Hepatic stellate cell (primary cell): ENCODE data around the gene COL8A1.

Experiments
- DNase-seq: peaks from one replicate; pipeline ENCODE4 v3.0.0; 2011; ENCODE audit warnings: low spot score

COL8A1 gene

GRCh38 chr3:99639579-99639978 is 1.2 kb downstream of the COL8A1 start:
- no peak for DNase-seq

- DNase-seq = no peak
Measured at GRCh38 chr3:99640214-99640851, 1.9 kb downstream of the COL8A1 start.

DNA sequence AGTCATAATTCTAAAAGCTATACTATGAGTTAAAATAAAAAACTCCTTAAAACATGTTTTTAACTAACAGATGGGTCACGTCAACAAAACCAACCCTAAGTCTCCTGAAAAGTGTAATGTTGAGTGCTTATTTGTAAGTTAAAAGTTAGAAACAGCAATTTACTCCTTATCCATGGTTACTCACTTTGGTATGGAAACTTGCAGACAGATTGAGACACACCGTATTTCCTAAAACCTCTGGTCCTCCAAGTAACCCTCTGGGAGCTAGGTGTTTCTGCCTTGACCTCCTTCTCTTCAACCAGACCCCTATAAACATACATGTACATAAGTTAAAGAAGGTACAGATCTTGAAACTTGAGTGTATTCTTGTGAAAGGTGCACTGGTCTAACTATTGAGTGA is 3.1 kb downstream of the COL8A1 start:
- DNase-seq = no peak

DNA sequence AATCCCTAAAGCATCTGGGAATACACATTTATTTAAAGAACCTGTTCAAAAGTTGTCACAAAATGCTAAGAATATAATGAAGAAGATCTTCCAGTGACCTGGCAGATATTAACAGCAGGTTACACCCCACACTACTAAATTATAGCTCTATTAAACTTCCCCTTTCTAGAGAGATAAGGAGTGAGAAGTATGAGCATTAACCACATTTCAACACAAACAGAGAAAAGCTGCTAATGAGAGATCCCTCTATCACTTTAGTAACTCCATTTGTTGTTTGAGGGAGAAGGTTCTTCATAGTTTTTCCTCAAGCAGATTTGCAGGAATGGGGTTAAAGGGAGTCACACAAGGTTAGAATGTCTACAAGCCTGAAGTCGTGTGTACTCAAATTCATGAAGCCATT is 3.6 kb downstream of the COL8A1 start:
- no peak for DNase-seq

- no peak for DNase-seq
Measured at GRCh38 chr3:99644017-99644416, 5.6 kb downstream of the COL8A1 start.

GRCh38 chr3:99644746-99645145 is 6.4 kb downstream of the COL8A1 start:
- no peak for DNase-seq

DNA sequence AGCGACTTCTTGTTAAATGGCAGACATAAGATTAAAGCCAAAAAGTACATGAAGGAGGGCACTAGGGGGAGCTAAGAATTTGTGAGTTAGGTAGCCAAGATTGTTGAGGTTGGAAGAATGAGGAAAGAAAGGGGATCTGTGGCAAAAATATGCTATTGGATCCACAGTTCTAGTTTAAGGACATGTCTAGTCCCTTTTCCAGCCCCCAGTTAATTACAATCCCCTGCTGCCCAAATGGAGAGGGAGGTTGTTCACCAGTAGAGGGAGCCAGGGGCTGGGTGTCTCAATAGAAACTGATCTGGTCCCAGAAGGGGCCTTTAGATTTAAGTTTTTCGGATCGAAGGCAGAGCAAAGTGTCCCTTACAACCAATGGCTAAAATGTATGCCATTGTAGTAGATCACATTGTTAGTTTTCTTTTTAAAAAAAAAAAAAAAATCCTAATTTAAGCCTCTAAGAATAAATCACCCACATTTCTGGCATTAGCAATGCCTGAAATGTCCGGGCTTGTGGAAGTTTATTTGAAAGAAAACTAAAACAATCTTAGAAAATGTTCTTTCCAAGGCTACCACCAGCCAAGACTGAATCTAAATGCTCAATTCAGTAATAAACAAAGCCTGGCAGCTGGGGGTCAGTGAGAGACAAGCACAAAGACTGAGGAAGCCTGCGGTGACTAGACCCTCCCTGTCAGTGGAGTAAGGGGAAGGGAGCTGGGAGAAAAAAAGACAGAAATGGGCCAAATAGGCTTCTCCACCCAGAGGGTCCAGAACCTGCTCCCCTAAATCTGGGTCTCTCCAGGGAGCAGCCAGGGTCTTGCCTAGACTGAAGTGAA is 7.1 kb downstream of the COL8A1 start:
- DNase-seq = no peak

DNA sequence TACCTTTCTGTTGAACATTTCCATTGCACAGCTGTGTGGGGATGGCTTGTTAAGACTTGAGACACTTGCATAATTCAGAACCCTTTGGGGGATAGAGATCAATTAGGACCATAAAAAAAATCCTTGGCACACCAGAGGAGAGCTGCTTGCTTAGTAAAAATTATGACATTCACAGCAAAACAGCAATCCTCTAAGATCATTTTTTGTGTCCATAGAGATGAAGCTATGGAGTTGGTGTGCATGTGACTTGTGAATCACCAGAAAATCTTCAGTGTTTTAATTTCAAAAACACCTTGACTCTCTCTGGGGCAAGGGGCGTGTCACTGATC is 7.7 kb downstream of the COL8A1 start:
- DNase-seq = no peak

- no peak for DNase-seq
Measured at GRCh38 chr3:99647081-99647480, 8.7 kb downstream of the COL8A1 start.

GRCh38 chr3:99648101-99648500 is 9.7 kb downstream of the COL8A1 start:
- DNase-seq = no peak

GRCh38 chr3:99648516-99648915 is 10.1 kb downstream of the COL8A1 start:
- DNase-seq = no peak

DNA sequence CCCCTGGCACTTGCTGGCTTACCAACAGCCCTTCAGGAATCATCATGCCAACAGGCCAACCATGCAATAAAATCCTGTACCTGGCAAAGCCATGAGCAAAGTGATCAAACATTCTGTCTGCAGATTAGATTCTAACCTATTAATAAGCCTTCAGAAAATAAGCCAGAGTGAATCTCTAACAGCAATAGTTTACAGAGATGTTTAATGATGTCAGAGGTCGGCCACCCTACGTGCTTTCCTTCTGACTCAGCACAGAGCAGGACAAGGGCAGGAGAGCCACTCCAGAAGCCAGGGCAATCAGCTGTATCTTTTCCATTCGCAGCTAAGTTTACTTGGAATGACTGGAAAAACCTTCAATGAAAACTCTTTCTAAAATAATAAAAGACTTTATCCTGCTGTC is 13.1 kb downstream of the COL8A1 start:
- peak; percentile 45 for DNase-seq

GRCh38 chr3:99656624-99657023 is 18.2 kb downstream of the COL8A1 start:
- no peak for DNase-seq

DNA sequence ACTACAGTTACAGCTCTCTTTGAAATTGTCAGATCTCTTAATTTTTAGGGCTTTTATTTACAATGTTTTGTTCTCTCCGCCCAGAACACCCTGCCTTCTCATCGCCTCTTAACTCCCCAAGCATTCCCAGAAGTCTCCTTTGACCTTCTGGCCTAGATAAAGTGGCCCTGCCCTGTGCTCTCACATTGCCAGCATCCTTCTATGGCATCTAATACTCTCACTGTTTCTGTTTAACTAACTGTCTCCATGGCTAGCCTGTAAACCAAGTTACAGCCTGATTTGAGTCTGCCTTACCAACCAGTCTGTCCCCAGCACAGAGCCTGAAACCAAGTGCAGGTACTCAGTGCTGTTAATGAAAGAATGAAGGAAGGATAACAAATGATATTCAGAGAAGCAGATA is 19.9 kb downstream of the COL8A1 start:
- no peak for DNase-seq

DNA sequence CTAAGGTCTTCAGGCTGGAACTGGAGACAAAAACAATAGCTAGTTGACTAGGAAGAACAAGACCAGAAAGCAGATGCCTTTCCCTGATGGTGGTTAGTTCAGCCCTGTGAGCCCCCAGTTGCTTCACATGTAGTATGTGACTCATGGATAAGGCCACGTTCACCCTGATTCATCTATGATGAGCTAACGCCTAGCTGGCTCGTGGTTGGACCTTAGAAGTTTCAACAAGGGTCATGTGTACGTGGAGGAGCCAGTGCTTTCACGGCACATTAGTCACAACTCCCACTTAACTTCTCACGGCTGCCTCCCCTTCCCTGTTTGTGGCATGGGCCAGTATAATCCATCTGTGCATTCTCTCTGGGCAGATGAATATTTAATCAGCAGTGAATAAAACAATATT is 20.6 kb downstream of the COL8A1 start:
- DNase-seq = peak; percentile 67

DNA sequence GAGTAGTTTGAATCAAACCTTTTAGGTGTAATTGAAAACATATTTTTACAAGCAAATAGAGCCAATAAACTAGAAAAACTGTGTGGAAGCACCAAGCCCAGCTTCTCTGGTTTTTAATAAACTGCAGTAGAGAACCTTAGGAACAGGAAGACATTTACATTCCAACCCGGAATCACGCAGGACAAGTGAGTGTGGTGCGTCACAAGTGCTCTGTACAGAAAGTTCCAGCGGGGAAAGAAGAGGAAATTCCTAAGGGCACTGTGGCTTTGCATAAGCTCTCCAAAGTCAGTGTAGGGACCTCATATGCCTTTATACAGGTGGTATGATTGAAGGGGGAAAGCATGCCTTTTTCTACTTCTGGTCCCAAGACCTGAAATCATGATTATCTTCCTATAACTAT is 21.6 kb downstream of the COL8A1 start:
- DNase-seq = no peak

DNA sequence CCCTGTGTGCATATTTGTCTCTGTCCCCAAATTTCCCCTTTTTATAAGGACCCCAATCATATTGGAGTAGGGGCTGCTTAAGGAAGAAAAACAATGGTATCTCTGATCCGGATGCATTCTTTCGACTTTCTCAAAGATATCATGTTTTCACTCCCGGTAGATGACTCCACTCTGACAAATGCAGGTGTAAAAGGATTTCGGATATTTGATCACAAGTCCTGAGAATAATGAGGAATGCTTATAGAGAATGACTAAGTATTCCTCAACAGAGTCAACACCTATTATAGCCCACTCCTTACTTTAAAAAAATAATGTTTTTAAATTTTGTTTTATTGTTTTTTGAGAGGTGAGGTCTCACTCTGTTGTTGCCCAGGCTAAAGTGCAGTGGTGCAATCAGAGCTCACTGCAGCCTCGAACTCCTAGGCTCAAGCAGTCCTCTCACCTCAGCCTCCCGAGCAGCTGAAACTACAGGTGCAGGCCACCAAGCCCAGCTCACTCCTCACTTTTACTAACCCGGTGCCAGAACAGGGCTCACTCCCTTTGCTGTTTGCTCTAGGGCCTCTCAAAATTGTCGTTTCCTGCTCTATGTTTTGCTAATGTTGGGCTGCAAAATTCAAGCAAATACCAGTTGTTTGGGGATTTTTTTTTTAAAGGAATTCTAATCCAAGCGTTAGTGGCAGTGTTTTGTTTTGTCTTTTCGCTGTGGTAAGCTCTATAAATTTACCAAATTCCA is 24.6 kb downstream of the COL8A1 start:
- DNase-seq = no peak

DNA sequence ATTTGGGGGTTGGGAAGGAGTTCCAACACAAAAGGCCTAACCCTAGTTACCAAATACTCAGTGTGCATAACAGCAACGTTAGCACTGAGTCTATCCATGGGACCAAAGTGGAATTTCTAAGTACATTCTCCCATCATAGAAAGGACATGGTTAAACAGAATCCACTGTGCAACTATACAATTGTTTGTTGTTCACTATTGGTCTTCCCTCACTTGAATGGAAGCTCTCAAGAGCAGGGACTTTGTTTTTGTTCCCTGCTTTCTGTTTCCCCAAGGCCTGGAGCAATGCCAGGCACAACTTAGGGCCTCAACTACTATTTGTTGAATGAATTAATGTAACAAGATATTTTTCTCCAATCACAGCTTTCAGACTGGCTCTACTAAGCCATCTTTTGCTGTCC is 25.6 kb downstream of the COL8A1 start:
- DNase-seq = no peak

DNA sequence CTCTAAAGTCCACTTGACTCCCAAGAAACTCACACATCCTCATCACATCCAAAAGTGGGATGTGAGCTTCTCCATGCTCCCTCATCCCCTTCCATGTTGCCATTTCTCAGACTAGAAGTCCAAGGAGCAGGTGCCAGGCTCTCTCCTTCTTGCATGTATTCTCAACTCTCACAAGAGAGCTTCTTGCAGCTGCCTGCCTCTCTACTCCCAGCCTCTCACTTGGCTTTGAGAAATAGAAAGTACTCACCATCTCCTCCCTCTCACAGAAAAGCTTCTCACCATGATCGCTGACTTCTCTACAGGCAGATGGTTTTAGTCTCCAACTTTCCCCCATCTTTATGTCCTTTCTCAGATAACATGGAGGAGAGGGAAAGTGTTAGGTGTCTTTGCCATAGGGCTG is 26.6 kb downstream of the COL8A1 start:
- no peak for DNase-seq

DNA sequence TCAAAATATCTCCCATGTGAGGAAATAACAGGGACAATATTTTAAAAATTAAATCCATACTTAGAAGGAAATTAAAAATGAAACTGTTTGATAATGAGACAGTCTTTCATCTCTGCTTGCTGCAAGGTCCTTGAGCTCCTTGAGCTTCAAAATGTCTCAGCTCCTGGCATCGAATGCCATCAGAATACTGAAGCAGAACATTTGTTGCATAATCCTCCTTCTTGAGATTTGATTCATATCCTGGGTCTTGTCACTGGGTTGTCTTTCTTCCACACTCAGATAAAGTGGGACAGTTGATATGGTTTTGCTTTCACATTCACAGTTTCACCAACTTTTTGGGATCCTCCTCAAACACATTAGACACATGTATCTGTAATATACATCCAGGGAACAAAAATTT is 27.8 kb downstream of the COL8A1 start:
- DNase-seq = peak; percentile 17

DNA sequence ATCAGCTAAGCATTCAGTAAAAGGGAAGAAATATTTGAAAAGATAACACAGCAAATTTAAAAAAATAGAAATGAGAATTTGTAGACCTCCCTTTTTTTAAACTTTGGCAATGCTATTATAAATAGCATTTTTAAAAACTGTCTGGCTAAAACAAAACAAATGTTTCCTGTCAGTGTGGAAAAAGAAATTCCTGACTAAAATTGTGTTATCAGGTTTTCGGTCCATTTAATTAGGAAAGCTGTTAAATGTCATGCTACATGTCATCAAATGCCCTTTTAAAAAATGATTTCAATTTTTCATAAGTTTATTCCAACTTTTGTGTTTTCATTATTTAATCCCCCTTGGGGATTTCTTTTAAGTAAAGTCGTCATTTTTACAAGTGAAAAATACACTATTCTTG is 29.6 kb downstream of the COL8A1 start:
- DNase-seq = no peak

DNA sequence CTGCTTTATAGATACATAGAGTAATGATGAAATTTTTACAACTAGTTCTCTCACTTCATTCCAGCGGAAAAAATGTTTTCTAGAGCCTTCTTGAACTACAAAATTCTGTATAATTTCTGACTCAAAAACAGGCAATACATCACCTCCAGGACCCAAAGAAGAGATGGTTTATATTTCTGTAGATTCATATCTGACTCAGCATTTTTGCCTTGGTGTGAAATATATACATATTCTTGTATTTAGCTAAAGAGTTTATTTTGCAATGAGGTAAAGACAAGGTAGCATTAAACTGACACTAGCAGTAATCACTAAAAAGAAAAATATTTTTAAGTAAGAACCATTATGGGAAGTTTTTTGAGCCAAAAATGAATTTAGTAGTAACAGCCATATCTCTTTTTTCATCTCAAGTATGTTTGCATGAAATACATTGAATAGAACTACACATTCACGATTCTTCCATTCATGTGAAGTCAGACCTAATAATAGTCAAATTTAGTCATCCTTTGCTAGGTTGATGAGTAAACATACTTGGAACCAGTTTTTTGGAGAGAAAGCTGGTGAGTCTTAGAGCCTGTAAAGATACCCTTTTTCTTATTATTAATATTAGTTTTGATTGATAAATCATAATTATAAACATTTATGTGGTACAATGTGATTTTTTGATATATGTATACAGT is 31.6 kb downstream of the COL8A1 start:
- no peak for DNase-seq

GRCh38 chr3:99670556-99670950 is 32.2 kb downstream of the COL8A1 start:
- DNase-seq = no peak
